HCT116 (cell line): ENCODE data around the gene GNAI3. TPM values are rescaled to one million over a fixed set of nuclear protein-coding genes. Genes with fewer than 3 reads are reported as not detected.

Source experiments
- ATAC-seq: fragments of 200-7000 bp; cut with Tn5 transposase; 2 replicates; pipeline ENCODE4 v1.9.1; 2020; ENCODE audit warnings: mild to moderate bottlenecking, moderate library complexity
- BruUV-seq: library from RNA; stranded (reverse); fragments of 400-500 nt; replicated peaks from 2 replicates; lab custom pipeline; 2021; lab: Mats Ljungman, UMichigan
- CTCF ChIA-PET: fragments of 300-600 bp; sonication (Branson Sonifier 250); formaldehyde crosslinking; loops from one replicate; lab custom pipeline; 2021; ENCODE audit warnings: antibody characterized with exemption; lab: Charles Lee
- POLR2A ChIA-PET: fragments of 300-600, 350-600 bp; sonication (Branson Sonifier 250); formaldehyde crosslinking; loops from one replicate; lab custom pipeline; 2021; ENCODE audit warnings: antibody characterized with exemption; lab: Charles Lee
- RAD21 ChIA-PET, 2 experiments: fragments of 300-600 bp; sonication (Branson Sonifier 250); formaldehyde crosslinking; loops; one replicate each; lab custom pipeline; 2023; ENCODE audit warnings: low total read pairs in 2 of 2; ENCODE audit not compliant: uncharacterized antibody in 2 of 2, unreplicated experiment in 2 of 2, low non-redundant PET in 1 of 2; lab: Charles Lee
- DNase-seq: peaks from one replicate; pipeline ENCODE4 v3.0.0-alpha.2; 2010; ENCODE audit warnings: low read depth, low spot score
- H2AFZ ChIP-seq: fragments of 200-600 bp; shearing (Covaris generic), sonication (generic); 2 replicates; pipeline ENCODE4 v1.6.1; 2017; ENCODE audit warnings: low read depth, mixed run types, mixed read lengths, antibody characterized with exemption, low read length; ENCODE audit not compliant: poor library complexity, severe bottlenecking
- H3K27ac ChIP-seq: 2 replicates; pipeline ENCODE4 v1.5.1; 2012; ENCODE audit warnings: low read depth, low read length
- H3K27me3 ChIP-seq: fragments of 200-600 bp; sonication (generic); 2 replicates; pipeline ENCODE4 v1.6.1; 2016; ENCODE audit warnings: mixed run types, low read length, mixed read lengths; ENCODE audit not compliant: insufficient read depth
- H3K36me3 ChIP-seq, 2 experiments: fragments of 200-500 bp in 1 of 2; fragments of 200-600 bp in 1 of 2; sonication (Bioruptor generic) in 1 of 2; sonication (generic) in 1 of 2; 2 replicates each; pipeline versions ENCODE4 v1.5.1 to v1.6.1; 2014 to 2016; ENCODE audit warnings: low read length in 2 of 2, inconsistent platforms in 1 of 2, mixed read lengths in 1 of 2, mixed run types in 1 of 2; ENCODE audit not compliant: insufficient read depth in 2 of 2, control insufficient read depth in 1 of 2
- H3K4me1 ChIP-seq, 2 experiments: fragments of 200-600 bp in 1 of 2; sonication (generic) in 1 of 2; 2 replicates each; pipeline versions ENCODE4 v1.5.1 to v1.6.1; 2012 to 2017; ENCODE audit warnings: low read length in 2 of 2, inconsistent platforms in 1 of 2, mild to moderate bottlenecking in 1 of 2, mixed read lengths in 1 of 2, mixed run types in 1 of 2, moderate library complexity in 1 of 2; ENCODE audit not compliant: insufficient read depth in 2 of 2, control insufficient read depth in 1 of 2
- H3K4me2 ChIP-seq: fragments of 200-600 bp; sonication (generic); 2 replicates; pipeline ENCODE4 v1.6.1; 2017; ENCODE audit warnings: mixed run types, low read length, mixed read lengths
- H3K4me3 ChIP-seq, 2 experiments: fragments of 200-600 bp in 1 of 2; sonication (generic) in 1 of 2; replicated peaks in 1 of 2; 2 replicates each; pipeline ENCODE4 v1.5.1; 2011 to 2016; ENCODE audit warnings: low read length in 2 of 2, control low read depth in 1 of 2, low read depth in 1 of 2, mild to moderate bottlenecking in 1 of 2, mixed read lengths in 1 of 2, mixed run types in 1 of 2
- H3K79me2 ChIP-seq: fragments of 200-600 bp; sonication (generic); 2 replicates; pipeline ENCODE4 v1.6.1; 2017; ENCODE audit warnings: mild to moderate bottlenecking, mixed run types, low read length, moderate library complexity, mixed read lengths; ENCODE audit not compliant: insufficient read depth
- H3K9ac ChIP-seq: fragments of 200-600 bp; sonication (generic); 2 replicates; pipeline ENCODE4 v1.6.1; 2016; ENCODE audit warnings: low read length, mixed read lengths
- H3K9me2 ChIP-seq: fragments of 200-600 bp; sonication (generic), shearing (Covaris generic); 2 replicates; pipeline ENCODE4 v1.6.1; 2017; ENCODE audit warnings: mixed run types, mild to moderate bottlenecking, moderate library complexity; ENCODE audit not compliant: insufficient read depth
- H3K9me3 ChIP-seq, 2 experiments: fragments of 200-500 bp in 1 of 2; fragments of 200-600 bp in 1 of 2; sonication (Bioruptor generic) in 1 of 2; sonication (generic) in 1 of 2; 2 replicates each; pipeline ENCODE4 v1.6.1; 2014 to 2017; ENCODE audit warnings: low read length in 2 of 2, mixed read lengths in 2 of 2, inconsistent platforms in 1 of 2, low read depth in 1 of 2, mild to moderate bottlenecking in 1 of 2, mixed run types in 1 of 2, moderate library complexity in 1 of 2; ENCODE audit not compliant: control insufficient read depth in 1 of 2, insufficient read depth in 1 of 2
- H4K20me1 ChIP-seq: fragments of 200-600 bp; sonication (generic), shearing (Covaris generic); 2 replicates; pipeline ENCODE4 v1.6.1; 2017; ENCODE audit warnings: mixed run types, mild to moderate bottlenecking, moderate library complexity; ENCODE audit not compliant: insufficient read depth
- CEBPB ChIP-seq: IDR thresholded peaks from 2 replicates; pipeline ENCODE4 v1.6.1; 2012; ENCODE audit warnings: low read depth
- FOSL1 ChIP-seq: IDR thresholded peaks from 2 replicates; pipeline ENCODE4 v1.6.1; 2012; ENCODE audit warnings: low read depth
- POLR2AphosphoS5 ChIP-seq: IDR thresholded peaks from 2 replicates; pipeline ENCODE4 v1.6.1; 2011; ENCODE audit warnings: mild to moderate bottlenecking, low read depth, low read length, moderate library complexity
- REST ChIP-seq: IDR thresholded peaks from 2 replicates; pipeline ENCODE4 v1.6.1; 2012; ENCODE audit warnings: low read depth
- intact Hi-C: fragments of 100-400 bp; cut with micrococcal nuclease; formaldehyde crosslinking; loops from 2 replicates; pipeline ENCODE4 v1.10.0; 2022
- total RNA-seq: library from RNA; stranded (reverse); gene quantifications from one replicate; pipeline ENCODE4 v1.2.1, GENCODE V29; 2021; ENCODE audit not compliant: unreplicated experiment

The GNAI3 gene
- total RNA-seq, 1 experiment from 2014 or later, result 9.5 TPM

- TF ChIP-seq REST (no peak), FOSL1 (no peak), POLR2AphosphoS5 (no peak)
These were observed 17.0 kb upstream of the GNAI3 start (continued) for GRCh38 chr1:109531380-109531779.

GRCh38 chr1:109531826-109532364 is 16.5 kb upstream of the GNAI3 start:
- RAD21 ChIA-PET, result interaction anchor here (0.9 to 2.1 kb wide), 4 partner anchors 33 to 42 kb away, joined by 5 to 17 read pairs (median 6); partner anchors contain the start of gene CYB561D1 (in 1 of the 2)

More at GRCh38 chr1:109531826-109532364, 16.5 kb upstream of the GNAI3 start:
- H3K27ac ChIP-seq, result no peak overlapping the region
- peaks cover 4 to 14% of the 10 kb centered on the region in 2 experiments; a peak in 3 of 4 replicates for H3K4me1 ChIP-seq
- CTCF ChIA-PET, result interaction anchor here (0.6 to 6.4 kb wide), 25 partner anchors 12 to 490 kb away, joined by 3 to 146 read pairs (median 5); partner anchors contain the start of genes AHCYL1, AMIGO1, CELSR2 and CYB561D1
- H3K9ac ChIP-seq, result no peak overlapping the region
- intact Hi-C loops, result loop anchor here (1.0 to 10.0 kb wide), 7 partner anchors 38 to 327 kb away; partner anchors contain the start of genes CYB561D1, PSMA5 and SORT1
- H3K36me3 ChIP-seq, result no peaks in the 10 kb centered on the region
- ATAC-seq, result no peak
- H3K79me2 ChIP-seq, result no peaks in the 10 kb centered on the region
- DNase-seq, result no peak
- no peaks in the 10 kb centered on the region for H3K9me2 ChIP-seq
- peak overlapping the region; percentile 47 for H2AFZ ChIP-seq
- H3K9me3 ChIP-seq, result no peaks in the 10 kb centered on the region
- no TSS peak for BruUV-seq
- H4K20me1 ChIP-seq, result no peaks in the 10 kb centered on the region
- no peak for TF ChIP-seq CEBPB
- TF ChIP-seq, all 23 proteins: peak for 0
- Histone ChIP-seq H3K27me3 (no peaks in the 10 kb centered on the region; the same call in 1 of the 2 replicates), H3K4me3 (no peak overlapping the region), H3K4me2 (0 out of 2 replicates have a peak overlapping the region, but pooled peaks have one; percentile 49)
- POLR2A ChIA-PET, result interaction anchor here (1.1 to 1.6 kb wide), 3 partner anchors 16 to 41 kb away, joined by 3 to 6 read pairs (median 4); partner anchors contain the start of gene GNAI3
